ENCODE measurements around the gene NYNRIN. TPM values are rescaled to one million over a fixed set of nuclear protein-coding genes. Genes with fewer than 3 reads are reported as not detected.
A peak's percentile ranks its signal among the peaks of the same experiment; 100 is the strongest.

Gene NYNRIN
- total RNA-seq, 1 donor from 2014 or later = 39.6 TPM

GRCh38 chr14:24422694-24423601 lies 24.1 kb downstream of the NYNRIN start:
- peaks cover 4% of the 10 kb centered on the region for H3K9me3 Mint-ChIP-seq (ENCODE audit: unreplicated experiment)
- no peak overlapping the region for H3K27ac Mint-ChIP-seq (ENCODE audit: unreplicated experiment)
- H3K36me3 Mint-ChIP-seq (ENCODE audit: unreplicated experiment) = no peaks in the 10 kb centered on the region
- DNase-seq (ENCODE audit: extremely low spot score, unreplicated experiment) = peak; percentile 49
- peaks cover 16% of the 10 kb centered on the region for H3K4me1 Mint-ChIP-seq (ENCODE audit: unreplicated experiment)
- H3K4me3 Mint-ChIP-seq (ENCODE audit: unreplicated experiment) = no peak overlapping the region
- TF ChIP-seq, protein P1, sequence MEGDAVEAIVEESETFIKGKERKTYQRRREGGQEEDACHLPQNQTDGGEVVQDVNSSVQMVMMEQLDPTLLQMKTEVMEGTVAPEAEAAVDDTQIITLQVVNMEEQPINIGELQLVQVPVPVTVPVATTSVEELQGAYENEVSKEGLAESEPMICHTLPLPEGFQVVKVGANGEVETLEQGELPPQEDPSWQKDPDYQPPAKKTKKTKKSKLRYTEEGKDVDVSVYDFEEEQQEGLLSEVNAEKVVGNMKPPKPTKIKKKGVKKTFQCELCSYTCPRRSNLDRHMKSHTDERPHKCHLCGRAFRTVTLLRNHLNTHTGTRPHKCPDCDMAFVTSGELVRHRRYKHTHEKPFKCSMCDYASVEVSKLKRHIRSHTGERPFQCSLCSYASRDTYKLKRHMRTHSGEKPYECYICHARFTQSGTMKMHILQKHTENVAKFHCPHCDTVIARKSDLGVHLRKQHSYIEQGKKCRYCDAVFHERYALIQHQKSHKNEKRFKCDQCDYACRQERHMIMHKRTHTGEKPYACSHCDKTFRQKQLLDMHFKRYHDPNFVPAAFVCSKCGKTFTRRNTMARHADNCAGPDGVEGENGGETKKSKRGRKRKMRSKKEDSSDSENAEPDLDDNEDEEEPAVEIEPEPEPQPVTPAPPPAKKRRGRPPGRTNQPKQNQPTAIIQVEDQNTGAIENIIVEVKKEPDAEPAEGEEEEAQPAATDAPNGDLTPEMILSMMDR (IDR thresholded peaks at IDR 0.05) = no peak
- peaks cover 6% of the 10 kb centered on the region for H3K27me3 Mint-ChIP-seq (ENCODE audit: unreplicated experiment)

- no peak overlapping the region for H3K4me3 Mint-ChIP-seq (ENCODE audit: unreplicated experiment)
- no peak for DNase-seq (ENCODE audit: extremely low spot score, unreplicated experiment)
- TF ChIP-seq, protein P1 (IDR thresholded peaks at IDR 0.05) = no peak
These were observed 26.9 kb downstream of the NYNRIN start for GRCh38 chr14:24425704-24426103.

DNA sequence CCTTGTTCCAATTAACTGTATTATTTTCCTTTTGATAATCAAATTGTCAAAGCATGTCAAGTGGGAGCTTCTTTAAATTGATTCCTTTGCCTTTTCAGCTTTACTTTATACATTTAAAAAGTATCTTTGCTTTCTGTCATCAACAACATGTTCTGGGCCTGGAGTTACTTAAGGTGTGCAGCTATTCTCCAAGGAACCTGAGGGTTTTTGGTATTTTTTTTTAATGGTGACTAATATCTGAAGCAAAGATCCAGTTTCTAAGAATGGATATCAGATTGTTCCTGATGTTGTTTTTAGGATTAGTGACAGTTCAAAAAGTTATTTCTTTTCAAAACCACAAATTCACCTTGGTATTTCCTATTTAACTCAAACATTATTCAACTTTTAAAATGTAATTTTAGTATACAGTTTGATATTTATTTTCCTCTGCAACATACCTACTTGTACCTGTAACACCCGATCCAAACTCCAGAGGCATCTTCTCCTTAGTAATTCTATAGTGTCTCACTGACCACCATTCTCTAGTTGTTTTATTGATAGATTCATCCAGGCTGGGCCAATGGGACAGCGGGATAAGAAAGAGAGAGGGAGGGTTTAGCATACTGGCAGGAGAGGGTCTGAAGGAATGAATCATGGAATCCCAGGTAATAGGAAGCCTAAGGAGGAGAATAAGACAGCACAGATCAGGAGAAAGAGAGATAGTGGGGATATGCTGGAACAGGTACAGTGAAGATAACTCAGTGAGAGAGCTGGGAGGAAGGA lies 27.5 kb downstream of the NYNRIN start:
- Mint-ChIP-seq H3K27ac (ENCODE audit: unreplicated experiment) (peak overlapping the region; percentile 83), H3K4me1 (ENCODE audit: unreplicated experiment) (peaks cover 29% of the 10 kb centered on the region), H3K4me3 (ENCODE audit: unreplicated experiment) (no peak overlapping the region), H3K27me3 (ENCODE audit: unreplicated experiment) (no peaks in the 10 kb centered on the region), H3K36me3 (ENCODE audit: unreplicated experiment) (no peaks in the 10 kb centered on the region), H3K9me3 (ENCODE audit: unreplicated experiment) (peaks cover 4% of the 10 kb centered on the region)
- TF ChIP-seq, protein P1 (IDR thresholded peaks at IDR 0.05) = no peak
- DNase-seq (ENCODE audit: extremely low spot score, unreplicated experiment) = no peak

More at GRCh38 chr14:24425704-24426103, 26.9 kb downstream of the NYNRIN start:
- Mint-ChIP-seq H3K4me1 (ENCODE audit: unreplicated experiment) (peaks cover 25% of the 10 kb centered on the region), H3K36me3 (ENCODE audit: unreplicated experiment) (no peaks in the 10 kb centered on the region), H3K9me3 (ENCODE audit: unreplicated experiment) (peaks cover 4% of the 10 kb centered on the region), H3K27me3 (ENCODE audit: unreplicated experiment) (no peaks in the 10 kb centered on the region), H3K27ac (ENCODE audit: unreplicated experiment) (peak overlapping the region; percentile 83)

DNA sequence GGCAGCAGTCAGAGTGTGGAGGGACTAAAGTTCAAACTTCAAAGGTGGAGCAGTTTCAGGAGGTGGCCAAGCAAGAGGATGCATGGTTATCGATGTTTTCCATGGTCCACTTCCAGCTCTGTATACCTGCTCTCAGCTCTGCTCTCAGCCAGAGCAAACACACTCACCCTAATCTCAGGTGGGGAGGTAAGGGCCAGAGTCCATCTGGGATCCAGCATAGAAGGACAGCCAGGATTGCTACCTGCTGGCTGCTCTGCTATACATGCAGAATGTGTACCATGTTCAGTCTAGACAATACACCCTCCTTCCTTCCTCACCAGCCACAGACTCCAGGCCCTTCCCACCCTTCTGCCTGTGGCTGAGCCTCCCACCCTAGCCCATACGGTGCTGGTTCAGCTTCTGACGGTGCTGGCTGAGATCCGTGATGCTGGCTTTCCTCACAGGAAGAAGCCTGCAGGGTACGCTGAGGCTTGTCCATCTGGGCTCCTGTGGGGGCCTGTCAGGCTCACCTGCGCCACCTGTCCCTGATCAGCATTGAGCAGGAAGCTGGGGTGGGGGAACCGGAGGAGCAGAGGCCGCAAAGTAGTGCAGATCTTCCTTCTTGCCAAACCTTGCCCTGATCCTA lies 28.2 kb downstream of the NYNRIN start:
- H3K4me1 Mint-ChIP-seq (ENCODE audit: unreplicated experiment) = peaks cover 36% of the 10 kb centered on the region
- TF ChIP-seq, protein P1 (IDR thresholded peaks at IDR 0.05) = no peak
- peaks cover 3% of the 10 kb centered on the region for H3K36me3 Mint-ChIP-seq (ENCODE audit: unreplicated experiment)
- H3K27ac Mint-ChIP-seq (ENCODE audit: unreplicated experiment) = peak overlapping the region; percentile 66
- no peaks in the 10 kb centered on the region for H3K27me3 Mint-ChIP-seq (ENCODE audit: unreplicated experiment)
- peaks cover 4% of the 10 kb centered on the region for H3K9me3 Mint-ChIP-seq (ENCODE audit: unreplicated experiment)
- no peak for DNase-seq (ENCODE audit: extremely low spot score, unreplicated experiment)
- no peak overlapping the region for H3K4me3 Mint-ChIP-seq (ENCODE audit: unreplicated experiment)
